ENCODE measurements around the gene DYSF.

The DYSF gene

GRCh38 chr2:71552861-71553301 lies 99.5 kb downstream of the DYSF start:
- no peak for DNase-seq (ENCODE audit: low spot score)

- DNase-seq (ENCODE audit: low spot score) = no peak
Measured at GRCh38 chr2:71554028-71554705, 100.8 kb downstream of the DYSF start.

GRCh38 chr2:71554706-71555056 lies 101.3 kb downstream of the DYSF start:
- DNase-seq (ENCODE audit: low spot score) = no peak

GRCh38 chr2:71555798-71556454 lies 102.6 kb downstream of the DYSF start:
- DNase-seq (ENCODE audit: low spot score) = no peak

GRCh38 chr2:71556692-71557250 lies 103.4 kb downstream of the DYSF start:
- no peak for DNase-seq (ENCODE audit: low spot score)

GRCh38 chr2:71557321-71557720 lies 104.0 kb downstream of the DYSF start:
- no peak for DNase-seq (ENCODE audit: low spot score)

GRCh38 chr2:71558300-71559051 lies 105.1 kb downstream of the DYSF start:
- no peak for DNase-seq (ENCODE audit: low spot score)

- no peak for DNase-seq (ENCODE audit: low spot score)
Measured at GRCh38 chr2:71559080-71559827, 105.9 kb downstream of the DYSF start.

GRCh38 chr2:71559828-71560637 lies 106.7 kb downstream of the DYSF start:
- no peak for DNase-seq (ENCODE audit: low spot score)

- DNase-seq (ENCODE audit: low spot score) = no peak
Measured at GRCh38 chr2:71560638-71561011, 107.3 kb downstream of the DYSF start.

- peak; percentile 52 for DNase-seq (ENCODE audit: low spot score)
Measured at GRCh38 chr2:71561441-71562267, 108.3 kb downstream of the DYSF start.

GRCh38 chr2:71562518-71562917 lies 109.2 kb downstream of the DYSF start:
- DNase-seq (ENCODE audit: low spot score) = no peak

GRCh38 chr2:71563872-71564271 lies 110.5 kb downstream of the DYSF start:
- no peak for DNase-seq (ENCODE audit: low spot score)

GRCh38 chr2:71564361-71564760 lies 111.0 kb downstream of the DYSF start:
- DNase-seq (ENCODE audit: low spot score) = no peak

- no peak for DNase-seq (ENCODE audit: low spot score)
Measured at GRCh38 chr2:71564790-71565189, 111.4 kb downstream of the DYSF start.

GRCh38 chr2:71566372-71566771 lies 113.0 kb downstream of the DYSF start:
- no peak for DNase-seq (ENCODE audit: low spot score)

- DNase-seq (ENCODE audit: low spot score) = no peak
Measured at GRCh38 chr2:71567625-71568024, 114.3 kb downstream of the DYSF start.

GRCh38 chr2:71568103-71568502 lies 114.7 kb downstream of the DYSF start:
- no peak for DNase-seq (ENCODE audit: low spot score)

- DNase-seq (ENCODE audit: low spot score) = no peak
Measured at GRCh38 chr2:71570511-71570910, 117.2 kb downstream of the DYSF start.

GRCh38 chr2:71570951-71571460 lies 117.6 kb downstream of the DYSF start:
- DNase-seq (ENCODE audit: low spot score) = no peak

Data from cerebellar cortex (tissue), 1 donor.